NCI-H82 treated with DMSO at 0.1 percent for 48 hours (cell line): ENCODE measurements around the gene COL10A1.

Source experiments
- DNase-seq: peaks from one replicate; lab custom pipeline; 2025; ENCODE audit not compliant: unreplicated experiment; lab: John Stamatoyannopoulos, UW

The COL10A1 gene

GRCh38 chr6:116088946-116089345 lies 37.0 kb downstream of the COL10A1 start:
- DNase-seq = no peak

GRCh38 chr6:116087437-116088027 lies 38.4 kb downstream of the COL10A1 start:
- no peak for DNase-seq

- no peak for DNase-seq
These were observed 41.6 kb downstream of the COL10A1 start for GRCh38 chr6:116084284-116084683.

GRCh38 chr6:116083052-116083451 lies 42.9 kb downstream of the COL10A1 start:
- no peak for DNase-seq

- DNase-seq = no peak
These were observed 47.0 kb downstream of the COL10A1 start for GRCh38 chr6:116078945-116079344.

GRCh38 chr6:116078522-116078921 lies 47.4 kb downstream of the COL10A1 start:
- no peak for DNase-seq

GRCh38 chr6:116074732-116075390 lies 51.1 kb downstream of the COL10A1 start:
- DNase-seq = no peak

- no peak for DNase-seq
These were observed 52.0 kb downstream of the COL10A1 start for GRCh38 chr6:116073765-116074440.

GRCh38 chr6:116072368-116072767 lies 53.6 kb downstream of the COL10A1 start:
- no peak for DNase-seq

- no peak for DNase-seq
These were observed 55.1 kb downstream of the COL10A1 start for GRCh38 chr6:116070616-116071389.

GRCh38 chr6:116070101-116070500 lies 55.8 kb downstream of the COL10A1 start:
- no peak for DNase-seq
